GM12891 (cell line): ENCODE results near the gene CPAMD8.

Source experiments
- PAX5 ChIP-seq: IDR thresholded peaks from 2 replicates; pipeline ENCODE4 v1.6.1; 2011; ENCODE audit warnings: low read length, moderate library complexity, mild to moderate bottlenecking; ENCODE audit not compliant: insufficient read depth, severe bottlenecking
- POLR2A ChIP-seq: IDR thresholded peaks from 2 replicates; pipeline ENCODE4 v1.6.1; 2011; ENCODE audit warnings: low read depth, low read length, control low read depth
- POLR2AphosphoS5 ChIP-seq: IDR thresholded peaks from 2 replicates; pipeline ENCODE4 v1.6.1; 2011; ENCODE audit warnings: low read depth, low read length, control low read depth
- POU2F2 ChIP-seq: IDR thresholded peaks from 2 replicates; pipeline ENCODE4 v1.6.1; 2011; ENCODE audit warnings: low read depth, mild to moderate bottlenecking, control low read depth, low read length, moderate library complexity
- SPI1 ChIP-seq: IDR thresholded peaks from 2 replicates; pipeline ENCODE4 v1.6.1; 2011; ENCODE audit warnings: low read depth, low read length, control low read depth
- TAF1 ChIP-seq: IDR thresholded peaks from 2 replicates; pipeline ENCODE4 v1.6.1; 2011; ENCODE audit warnings: low read depth, low read length, control low read depth

DNA sequence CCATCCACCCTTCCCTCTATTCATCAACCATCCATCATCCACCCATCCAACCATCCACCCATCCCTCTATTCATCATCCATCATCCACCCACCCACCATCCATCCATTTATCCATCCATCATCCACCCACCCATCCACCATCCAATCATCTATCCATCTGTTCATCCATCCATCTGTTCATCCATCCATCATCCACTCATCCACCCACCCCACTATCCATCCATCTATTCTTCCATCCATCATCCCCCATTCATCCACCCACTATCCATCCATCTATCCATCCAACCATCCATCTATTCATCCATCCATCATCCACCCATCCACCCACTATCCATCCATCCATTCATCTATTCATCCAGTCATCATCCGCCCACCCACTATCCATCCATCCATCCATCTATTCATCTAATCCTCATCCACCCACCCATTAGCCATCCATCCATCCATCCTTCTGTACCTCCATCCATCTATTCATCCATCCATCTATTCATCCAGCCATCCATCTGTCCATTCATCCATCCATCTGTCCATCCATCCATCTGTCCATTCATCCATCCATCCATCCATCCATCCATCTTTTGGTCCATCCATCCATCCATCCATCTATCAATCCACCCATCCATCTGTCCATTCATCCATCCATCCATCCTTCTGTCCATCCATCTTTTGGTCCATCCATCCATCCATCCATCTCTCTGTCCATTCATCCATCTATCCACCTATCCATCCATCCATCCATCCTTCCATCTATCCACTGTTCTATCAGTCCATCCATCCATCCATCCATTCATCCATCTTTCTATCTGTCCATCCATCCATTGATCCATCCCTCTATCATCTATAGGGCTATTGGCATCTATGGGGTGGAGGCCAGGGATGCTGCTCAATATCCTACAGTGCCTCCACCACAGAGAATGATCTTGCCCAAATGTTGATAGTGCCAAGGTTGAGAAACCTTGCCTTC, 47.5 kb downstream of the CPAMD8 start:
- TF ChIP-seq POLR2A (no peak), POLR2AphosphoS5 (no peak), POU2F2 (no peak), TAF1 (no peak), PAX5 (no peak), SPI1 (no peak)
